Measurements from ENCODE around the gene SPTLC2. TPM values are rescaled to one million over a fixed set of nuclear protein-coding genes. Genes with fewer than 3 reads are reported as not detected.

Gene SPTLC2
- total and polyA plus RNA-seq, 9 donors: 8.0 to 31.1 (median 21.5) TPM

DNA sequence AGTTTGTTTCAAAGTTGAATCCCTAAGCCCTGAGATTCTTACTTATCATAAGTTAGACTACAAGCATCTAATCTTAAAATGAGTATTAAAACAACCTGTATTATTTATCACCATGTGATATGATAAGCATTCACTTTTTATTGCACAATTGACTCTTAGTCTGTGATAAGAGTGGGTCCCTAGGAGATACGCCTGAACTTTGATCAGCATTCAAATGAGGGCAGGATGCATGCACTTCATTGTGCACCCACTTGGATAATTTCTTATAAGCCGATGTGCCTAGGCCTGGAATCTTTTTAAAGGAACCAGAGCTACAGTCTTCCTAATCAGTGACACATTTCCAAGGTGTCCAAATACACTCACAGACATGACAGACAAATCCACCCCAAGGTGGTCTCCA lies 31.4 kb upstream of the SPTLC2 start:
- TF ChIP-seq POLR2A (IDR thresholded peaks at IDR 0.05) (no peak), EP300 (IDR thresholded peaks at IDR 0.05) (no peak)
- TF ChIP-seq, protein P1, sequence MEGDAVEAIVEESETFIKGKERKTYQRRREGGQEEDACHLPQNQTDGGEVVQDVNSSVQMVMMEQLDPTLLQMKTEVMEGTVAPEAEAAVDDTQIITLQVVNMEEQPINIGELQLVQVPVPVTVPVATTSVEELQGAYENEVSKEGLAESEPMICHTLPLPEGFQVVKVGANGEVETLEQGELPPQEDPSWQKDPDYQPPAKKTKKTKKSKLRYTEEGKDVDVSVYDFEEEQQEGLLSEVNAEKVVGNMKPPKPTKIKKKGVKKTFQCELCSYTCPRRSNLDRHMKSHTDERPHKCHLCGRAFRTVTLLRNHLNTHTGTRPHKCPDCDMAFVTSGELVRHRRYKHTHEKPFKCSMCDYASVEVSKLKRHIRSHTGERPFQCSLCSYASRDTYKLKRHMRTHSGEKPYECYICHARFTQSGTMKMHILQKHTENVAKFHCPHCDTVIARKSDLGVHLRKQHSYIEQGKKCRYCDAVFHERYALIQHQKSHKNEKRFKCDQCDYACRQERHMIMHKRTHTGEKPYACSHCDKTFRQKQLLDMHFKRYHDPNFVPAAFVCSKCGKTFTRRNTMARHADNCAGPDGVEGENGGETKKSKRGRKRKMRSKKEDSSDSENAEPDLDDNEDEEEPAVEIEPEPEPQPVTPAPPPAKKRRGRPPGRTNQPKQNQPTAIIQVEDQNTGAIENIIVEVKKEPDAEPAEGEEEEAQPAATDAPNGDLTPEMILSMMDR (IDR thresholded peaks at IDR 0.05): no peak
- intact Hi-C loops (cut with DNase I): no loop called here
- 75 to 82% (median 78%) methylated on average over 2 of the region's 2 CpGs for WGBS, 3 donors
- H3K27ac ChIP-seq: no peak overlapping the region
- no peaks in the 10 kb centered on the region for H3K4me1 ChIP-seq (ENCODE audit: insufficient read depth)
- DNase-seq: no peak
- no peaks in the 10 kb centered on the region for H3K27me3 ChIP-seq
- H3K36me3 ChIP-seq: no peaks in the 10 kb centered on the region
- H3K9me3 ChIP-seq: no peaks in the 10 kb centered on the region
- H3K4me3 ChIP-seq: no peak overlapping the region

- Histone ChIP-seq H3K27ac (no peak overlapping the region), H3K36me3 (no peaks in the 10 kb centered on the region), H3K9me3 (no peaks in the 10 kb centered on the region), H3K4me1 (ENCODE audit: insufficient read depth) (no peaks in the 10 kb centered on the region), H3K4me3 (no peak overlapping the region), H3K27me3 (no peaks in the 10 kb centered on the region)
- intact Hi-C loops (cut with DNase I): no loop called here
- no peak for TF ChIP-seq EP300 (IDR thresholded peaks at IDR 0.05)
- TF ChIP-seq POLR2A (IDR thresholded peaks at IDR 0.05): no peak
- TF ChIP-seq, protein P1 (IDR thresholded peaks at IDR 0.05): no peak
- DNase-seq: no peak
- 85 to 90% (median 89%) methylated on average over 4 of the region's 4 CpGs for WGBS, 3 donors
Observed at GRCh38 chr14:77646907-77647306, 30.5 kb upstream of the SPTLC2 start.

DNA sequence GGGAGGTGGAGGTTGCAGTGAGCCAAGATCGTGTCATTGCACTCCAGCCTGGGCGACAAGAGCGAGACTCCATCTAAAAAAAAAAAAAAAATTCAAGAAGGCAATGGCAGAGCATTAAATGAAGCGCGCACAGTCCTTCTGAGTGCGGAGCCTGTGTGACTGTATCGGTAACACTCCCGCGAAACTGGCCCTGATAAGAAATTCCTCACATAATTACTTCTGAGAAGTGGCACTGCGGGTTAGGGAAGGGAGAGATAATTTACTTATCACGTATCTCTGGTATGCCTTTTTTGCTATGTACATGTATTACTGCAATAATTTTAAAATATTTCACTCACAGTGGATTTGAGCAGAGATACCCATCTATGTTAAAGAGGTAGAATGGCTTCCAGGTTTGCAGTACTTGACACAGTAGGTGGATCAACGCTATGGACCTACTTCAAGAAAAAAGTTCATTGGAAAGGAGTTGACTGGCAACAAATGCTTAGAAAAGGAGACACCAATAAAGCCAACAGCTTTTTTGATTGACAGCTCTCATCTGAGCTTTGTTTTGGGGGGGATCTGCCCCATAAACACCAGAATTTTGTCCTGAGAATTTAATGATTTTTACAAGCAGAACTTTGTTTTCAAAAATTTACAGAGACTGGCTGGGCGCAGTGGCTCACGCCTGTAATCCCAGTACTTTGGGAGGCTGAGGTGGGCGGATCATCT lies 29.2 kb upstream of the SPTLC2 start:
- no peaks in the 10 kb centered on the region for H3K9me3 ChIP-seq
- H3K27me3 ChIP-seq: no peaks in the 10 kb centered on the region
- 53 to 69% (median 56%) methylated on average over 15 of the region's 15 CpGs for WGBS, 3 donors
- DNase-seq: no peak
- H3K36me3 ChIP-seq: no peaks in the 10 kb centered on the region
- TF ChIP-seq POLR2A (IDR thresholded peaks at IDR 0.05) (no peak), EP300 (IDR thresholded peaks at IDR 0.05) (no peak)
- TF ChIP-seq, protein P1 (IDR thresholded peaks at IDR 0.05): no peak
- intact Hi-C loops (cut with DNase I): no loop called here
- H3K4me3 ChIP-seq: no peak overlapping the region
- no peaks in the 10 kb centered on the region for H3K4me1 ChIP-seq (ENCODE audit: insufficient read depth)
- no peak overlapping the region for H3K27ac ChIP-seq

DNA sequence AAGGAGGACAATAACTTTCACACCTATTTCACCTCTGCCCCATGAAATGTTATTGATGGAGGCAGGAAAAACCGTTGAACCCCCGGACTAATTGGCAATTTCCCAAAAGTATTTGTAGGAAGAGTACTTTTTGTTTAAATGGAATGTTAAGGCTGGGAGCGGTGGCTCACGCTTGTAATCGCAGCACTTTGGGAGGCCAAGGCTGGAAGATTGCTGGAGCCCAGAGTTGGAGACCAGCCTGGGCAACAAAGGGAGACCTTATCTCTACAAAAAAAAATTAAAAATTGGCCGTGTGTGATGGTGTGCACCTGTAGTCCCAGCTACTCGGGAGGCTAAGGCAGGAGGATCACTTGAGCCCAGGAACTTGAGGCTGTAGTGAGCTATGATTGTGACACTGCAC lies 26.0 kb upstream of the SPTLC2 start:
- TF ChIP-seq POLR2A (IDR thresholded peaks at IDR 0.05) (no peak), EP300 (IDR thresholded peaks at IDR 0.05) (no peak)
- TF ChIP-seq, protein P1 (IDR thresholded peaks at IDR 0.05): no peak
- Histone ChIP-seq H3K27me3 (no peaks in the 10 kb centered on the region), H3K36me3 (no peaks in the 10 kb centered on the region), H3K27ac (peak overlapping the region in 1 of 2 donors; percentile 79), H3K9me3 (no peaks in the 10 kb centered on the region), H3K4me1 (ENCODE audit: insufficient read depth) (no peaks in the 10 kb centered on the region), H3K4me3 (peak overlapping the region; percentile 34)
- WGBS, 3 donors: 22 to 29% (median 27%) methylated on average over 7 of the region's 7 CpGs
- intact Hi-C loops (cut with DNase I): no loop called here
- no peak for DNase-seq

Measured in ovary (tissue), 9 donors.